BE2C (cell line): ENCODE measurements around the gene SLMAP.

Experiments used
- DNase-seq: peaks from one replicate; pipeline ENCODE4 v3.0.0-alpha.2; 2020
- H3K27me3 ChIP-seq: fragments of 250-450 bp; sonication (Bioruptor Pico); 2 replicates; pipeline ENCODE4 v1.5.1; 2020; ENCODE audit warnings: mild to moderate bottlenecking
- H3K36me3 ChIP-seq: fragments of 250-450 bp; sonication (Bioruptor Pico); 2 replicates; pipeline ENCODE4 v1.5.1; 2020; ENCODE audit warnings: mild to moderate bottlenecking
- H3K4me1 ChIP-seq: fragments of 250-450 bp; sonication (Bioruptor Pico); 2 replicates; pipeline ENCODE4 v1.5.1; 2020
- H3K4me3 ChIP-seq: 2 replicates; pipeline ENCODE4 v1.5.1; 2011; ENCODE audit warnings: low read depth, low read length
- H3K9me3 ChIP-seq: fragments of 250-450 bp; sonication (Bioruptor Pico); 2 replicates; pipeline ENCODE4 v1.5.1; 2020
- TF ChIP-seq, protein P1 (sequence below): IDR thresholded peaks from 2 replicates; pipeline ENCODE4 v1.5.1; 2012; ENCODE audit warnings: mild to moderate bottlenecking, low read depth, low read length

Gene SLMAP

DNA sequence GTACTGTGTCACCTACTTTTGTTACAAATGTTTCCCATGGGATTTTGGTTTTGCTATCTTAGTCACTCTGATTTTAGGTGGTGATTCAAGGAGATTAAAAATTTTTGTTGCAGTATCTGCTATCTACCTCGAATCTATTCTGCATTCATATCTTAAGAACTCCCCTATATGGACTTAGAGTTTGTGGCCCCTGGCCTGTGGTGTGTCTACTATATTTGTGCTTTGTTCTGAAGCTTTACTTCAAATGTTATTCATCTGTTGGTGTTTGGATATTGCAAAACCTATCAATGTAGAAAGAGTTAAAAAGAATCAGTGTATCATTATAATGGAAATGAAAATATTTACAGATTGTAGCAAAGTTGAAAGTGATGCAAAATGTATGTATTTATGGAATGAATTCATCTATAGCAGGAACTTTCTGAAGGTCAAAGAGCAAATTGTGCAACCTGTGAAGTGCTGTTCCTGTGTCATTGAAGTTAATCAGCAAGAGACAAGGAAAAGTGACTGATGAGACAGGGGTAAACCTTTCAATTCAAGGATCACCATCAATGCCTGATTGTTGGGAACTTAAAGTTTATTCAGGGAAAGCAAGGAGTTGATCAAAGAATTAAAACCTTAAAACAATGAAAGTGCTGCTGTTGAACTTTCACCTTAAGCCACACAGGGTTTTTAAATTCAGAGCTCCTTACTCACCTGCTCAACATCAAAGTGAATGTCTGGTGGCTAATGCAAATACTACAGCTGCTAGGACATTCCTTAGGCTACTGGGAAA, 71.0 kb downstream of the SLMAP start:
- Histone ChIP-seq H3K36me3 (no peaks in the 10 kb centered on the region), H3K4me3 (no peak overlapping the region), H3K4me1 (no peaks in the 10 kb centered on the region), H3K27me3 (no peaks in the 10 kb centered on the region), H3K9me3 (no peaks in the 10 kb centered on the region)
- DNase-seq: no peak
- TF ChIP-seq, protein P1, sequence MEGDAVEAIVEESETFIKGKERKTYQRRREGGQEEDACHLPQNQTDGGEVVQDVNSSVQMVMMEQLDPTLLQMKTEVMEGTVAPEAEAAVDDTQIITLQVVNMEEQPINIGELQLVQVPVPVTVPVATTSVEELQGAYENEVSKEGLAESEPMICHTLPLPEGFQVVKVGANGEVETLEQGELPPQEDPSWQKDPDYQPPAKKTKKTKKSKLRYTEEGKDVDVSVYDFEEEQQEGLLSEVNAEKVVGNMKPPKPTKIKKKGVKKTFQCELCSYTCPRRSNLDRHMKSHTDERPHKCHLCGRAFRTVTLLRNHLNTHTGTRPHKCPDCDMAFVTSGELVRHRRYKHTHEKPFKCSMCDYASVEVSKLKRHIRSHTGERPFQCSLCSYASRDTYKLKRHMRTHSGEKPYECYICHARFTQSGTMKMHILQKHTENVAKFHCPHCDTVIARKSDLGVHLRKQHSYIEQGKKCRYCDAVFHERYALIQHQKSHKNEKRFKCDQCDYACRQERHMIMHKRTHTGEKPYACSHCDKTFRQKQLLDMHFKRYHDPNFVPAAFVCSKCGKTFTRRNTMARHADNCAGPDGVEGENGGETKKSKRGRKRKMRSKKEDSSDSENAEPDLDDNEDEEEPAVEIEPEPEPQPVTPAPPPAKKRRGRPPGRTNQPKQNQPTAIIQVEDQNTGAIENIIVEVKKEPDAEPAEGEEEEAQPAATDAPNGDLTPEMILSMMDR: no peak

DNA sequence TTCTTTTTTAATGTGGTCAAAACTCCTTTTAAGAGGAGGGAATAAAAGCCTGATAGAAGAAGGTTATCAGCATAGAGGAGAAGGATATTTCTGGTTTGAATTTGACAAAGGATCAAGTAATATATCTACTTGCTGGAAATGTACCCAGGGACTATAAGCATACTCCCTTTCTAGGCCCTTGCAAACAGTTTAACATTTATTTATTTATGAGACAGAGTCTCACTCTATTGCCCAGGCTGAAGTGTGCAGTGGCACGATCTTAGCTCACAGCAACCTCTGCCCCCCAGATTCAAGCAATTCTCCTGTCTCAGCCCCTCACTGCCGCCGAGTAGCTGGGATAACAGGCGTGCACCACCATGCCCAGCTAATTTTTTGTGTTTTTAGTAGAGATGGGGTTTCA, 71.6 kb downstream of the SLMAP start:
- DNase-seq: no peak
- no peaks in the 10 kb centered on the region for H3K4me1 ChIP-seq
- no peak overlapping the region for H3K4me3 ChIP-seq

DNA sequence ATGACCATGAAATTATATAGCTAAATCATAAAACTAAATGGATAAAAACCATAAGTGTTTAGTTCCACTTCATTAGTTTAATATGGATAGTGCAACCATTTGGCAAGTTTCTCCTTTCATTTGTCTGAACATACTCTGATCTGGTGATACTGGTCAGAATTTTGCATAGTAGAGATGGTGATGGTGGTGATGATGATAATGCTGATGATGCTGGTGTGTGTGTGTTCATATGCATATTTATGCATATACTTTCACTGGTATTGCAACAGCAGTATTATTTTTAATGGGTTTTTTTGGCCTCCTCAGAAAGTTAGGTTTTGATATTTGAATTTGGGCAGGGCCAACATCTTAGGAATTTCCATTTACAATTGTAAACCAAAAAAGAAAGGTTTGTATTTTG, 76.4 kb downstream of the SLMAP start:
- TF ChIP-seq, protein P1: no peak
- no peaks in the 10 kb centered on the region for H3K27me3 ChIP-seq
- DNase-seq: no peak
- no peak overlapping the region for H3K4me3 ChIP-seq
- no peaks in the 10 kb centered on the region for H3K36me3 ChIP-seq
- H3K4me1 ChIP-seq: no peaks in the 10 kb centered on the region
- H3K9me3 ChIP-seq: no peaks in the 10 kb centered on the region

More for the DNA sequence above, 71.6 kb downstream of the SLMAP start:
- TF ChIP-seq, protein P1: no peak
- Histone ChIP-seq H3K9me3 (no peaks in the 10 kb centered on the region), H3K27me3 (no peaks in the 10 kb centered on the region), H3K36me3 (no peaks in the 10 kb centered on the region)

DNA sequence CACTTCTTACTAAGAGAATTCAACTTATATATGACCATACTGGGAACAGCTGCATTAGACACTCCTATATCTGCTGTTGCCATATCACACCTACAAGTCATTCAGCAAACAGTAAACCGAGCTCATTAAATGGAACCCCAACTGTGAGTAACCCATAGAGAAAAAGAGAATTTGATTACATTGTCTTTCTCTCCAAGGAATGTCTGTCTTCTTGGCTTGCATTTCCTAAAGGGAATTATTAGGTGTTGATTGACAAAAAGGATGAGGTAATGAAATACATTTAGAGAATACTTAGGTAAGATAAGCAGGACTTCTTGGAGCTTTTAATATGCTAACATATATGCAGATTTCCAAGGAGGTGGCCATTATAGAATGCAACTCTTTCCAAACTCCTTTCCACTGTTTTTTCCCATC, 76.8 kb downstream of the SLMAP start:
- TF ChIP-seq, protein P1: no peak
- Histone ChIP-seq H3K27me3 (no peaks in the 10 kb centered on the region), H3K9me3 (no peaks in the 10 kb centered on the region), H3K4me1 (no peaks in the 10 kb centered on the region), H3K36me3 (no peaks in the 10 kb centered on the region), H3K4me3 (no peak overlapping the region)
- DNase-seq: no peak

DNA sequence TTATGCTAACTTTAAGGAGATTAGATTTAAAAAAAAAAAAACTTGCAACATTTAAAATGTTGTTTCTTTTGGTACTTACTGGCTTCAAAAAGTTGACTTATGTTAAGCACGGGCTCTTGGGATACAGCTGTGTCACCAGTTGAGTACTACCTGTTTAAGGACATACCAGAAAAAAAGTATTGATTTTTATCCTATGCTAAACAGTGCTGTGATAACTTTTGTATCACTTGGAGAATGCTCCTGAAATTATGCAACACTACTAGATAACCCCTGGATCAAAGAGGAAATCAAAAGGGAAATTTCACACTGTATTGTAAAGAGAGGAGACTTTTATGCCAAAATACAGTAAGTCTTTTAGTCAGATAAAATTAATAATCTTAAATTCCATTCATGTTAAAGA, 77.7 kb downstream of the SLMAP start:
- H3K9me3 ChIP-seq: no peaks in the 10 kb centered on the region
- H3K4me3 ChIP-seq: no peak overlapping the region
- no peak for DNase-seq
- no peaks in the 10 kb centered on the region for H3K36me3 ChIP-seq
- H3K27me3 ChIP-seq: no peaks in the 10 kb centered on the region
- H3K4me1 ChIP-seq: no peaks in the 10 kb centered on the region
- TF ChIP-seq, protein P1: no peak

DNA sequence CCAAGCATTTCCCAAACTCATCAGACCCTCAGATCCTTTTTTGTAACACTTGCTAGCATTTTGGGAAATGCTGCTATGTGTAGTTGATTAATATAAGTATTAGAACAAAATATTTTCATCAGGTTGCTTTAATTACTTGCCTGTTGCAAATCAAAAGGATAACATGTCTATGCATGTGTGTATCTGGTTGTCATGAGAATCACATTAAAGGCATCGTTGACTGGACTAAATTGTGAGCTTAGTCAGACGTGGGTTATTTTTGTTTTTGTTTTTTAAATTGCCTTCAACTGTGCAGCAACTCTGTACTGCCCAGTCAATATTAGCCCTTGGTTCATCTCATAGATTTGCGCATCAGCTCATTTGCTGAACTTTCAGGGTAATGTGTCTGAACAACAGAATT, 81.6 kb downstream of the SLMAP start:
- TF ChIP-seq, protein P1: no peak
- Histone ChIP-seq H3K4me1 (no peaks in the 10 kb centered on the region), H3K36me3 (no peaks in the 10 kb centered on the region), H3K4me3 (no peak overlapping the region), H3K27me3 (no peaks in the 10 kb centered on the region), H3K9me3 (no peaks in the 10 kb centered on the region)
- no peak for DNase-seq
